Measurements from ENCODE around the gene ACR.

The ACR gene

DNA sequence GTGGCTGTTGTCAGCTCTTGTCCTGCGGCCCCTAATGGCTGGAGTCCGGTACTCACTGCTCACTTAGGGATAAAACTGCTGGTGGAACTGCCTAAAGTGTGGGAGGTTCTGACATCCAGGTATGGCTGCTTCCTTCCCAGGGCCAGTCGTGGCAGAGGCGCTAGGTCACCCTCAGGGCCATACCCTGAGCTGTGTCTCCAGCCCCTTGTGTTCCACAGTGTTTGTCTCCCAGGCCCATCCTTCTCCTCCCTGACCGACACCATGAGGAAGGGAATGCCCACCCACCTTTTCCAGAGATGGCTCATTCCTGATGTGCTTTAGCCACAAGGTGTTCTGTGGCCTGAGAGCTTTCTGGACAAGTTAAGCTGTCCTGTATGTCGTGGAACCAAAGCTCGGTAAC lies 12.4 kb upstream of the ACR start:
- no peak for TF ChIP-seq ZNF274 (IDR thresholded peaks at IDR 0.05; ENCODE audit: low read depth, low read length)
- no peak for TF ChIP-seq YY1 (IDR thresholded peaks at IDR 0.05; ENCODE audit: insufficient read depth, insufficient read length)
- TF ChIP-seq SUZ12 (IDR thresholded peaks at IDR 0.05; ENCODE audit: extremely low read depth, insufficient read depth, insufficient read length): no peak
- Histone ChIP-seq H3K9ac (ENCODE audit: insufficient read length, low read depth) (no peak overlapping the region), H3K9me3 (ENCODE audit: insufficient read depth, low read length) (no peaks in the 10 kb centered on the region), H3K27me3 (ENCODE audit: insufficient read depth, insufficient read length) (peaks cover 12% of the 10 kb centered on the region), H3K36me3 (ENCODE audit: insufficient read depth, insufficient read length, low read length) (peaks cover 37% of the 10 kb centered on the region), H3K4me1 (ENCODE audit: insufficient read depth, insufficient read length) (no peaks in the 10 kb centered on the region), H3K4me3 (ENCODE audit: insufficient read length, low read depth) (no peak overlapping the region)
- DNase-seq (ENCODE audit: low read depth, low spot score): no peak

GRCh38 chr22:50726643-50727340 lies 11.2 kb upstream of the ACR start:
- Histone ChIP-seq H3K4me3 (ENCODE audit: insufficient read length, low read depth) (no peak overlapping the region), H3K36me3 (ENCODE audit: insufficient read depth, insufficient read length, low read length) (peaks cover 37% of the 10 kb centered on the region), H3K9ac (ENCODE audit: insufficient read length, low read depth) (no peak overlapping the region), H3K27me3 (ENCODE audit: insufficient read depth, insufficient read length) (peaks cover 2% of the 10 kb centered on the region), H3K9me3 (ENCODE audit: insufficient read depth, low read length) (no peaks in the 10 kb centered on the region), H3K4me1 (ENCODE audit: insufficient read depth, insufficient read length) (no peaks in the 10 kb centered on the region)
- no peak for TF ChIP-seq ZNF274 (IDR thresholded peaks at IDR 0.05; ENCODE audit: low read depth, low read length)
- TF ChIP-seq SUZ12 (IDR thresholded peaks at IDR 0.05; ENCODE audit: extremely low read depth, insufficient read depth, insufficient read length): no peak
- no peak for TF ChIP-seq YY1 (IDR thresholded peaks at IDR 0.05; ENCODE audit: insufficient read depth, insufficient read length)
- DNase-seq (ENCODE audit: low read depth, low spot score): no peak

- TF ChIP-seq YY1 (IDR thresholded peaks at IDR 0.05; ENCODE audit: insufficient read depth, insufficient read length): no peak
- no peak for TF ChIP-seq ZNF274 (IDR thresholded peaks at IDR 0.05; ENCODE audit: low read depth, low read length)
- TF ChIP-seq SUZ12 (IDR thresholded peaks at IDR 0.05; ENCODE audit: extremely low read depth, insufficient read depth, insufficient read length): no peak
- Histone ChIP-seq H3K4me1 (ENCODE audit: insufficient read depth, insufficient read length) (peaks cover 3% of the 10 kb centered on the region), H3K4me3 (ENCODE audit: insufficient read length, low read depth) (no peak overlapping the region), H3K9ac (ENCODE audit: insufficient read length, low read depth) (no peak overlapping the region), H3K9me3 (ENCODE audit: insufficient read depth, low read length) (no peaks in the 10 kb centered on the region), H3K27me3 (ENCODE audit: insufficient read depth, insufficient read length) (no peaks in the 10 kb centered on the region), H3K36me3 (ENCODE audit: insufficient read depth, insufficient read length, low read length) (peaks cover 30% of the 10 kb centered on the region)
- DNase-seq (ENCODE audit: low read depth, low spot score): no peak
Observed at GRCh38 chr22:50727678-50728522, 10.1 kb upstream of the ACR start.

DNA sequence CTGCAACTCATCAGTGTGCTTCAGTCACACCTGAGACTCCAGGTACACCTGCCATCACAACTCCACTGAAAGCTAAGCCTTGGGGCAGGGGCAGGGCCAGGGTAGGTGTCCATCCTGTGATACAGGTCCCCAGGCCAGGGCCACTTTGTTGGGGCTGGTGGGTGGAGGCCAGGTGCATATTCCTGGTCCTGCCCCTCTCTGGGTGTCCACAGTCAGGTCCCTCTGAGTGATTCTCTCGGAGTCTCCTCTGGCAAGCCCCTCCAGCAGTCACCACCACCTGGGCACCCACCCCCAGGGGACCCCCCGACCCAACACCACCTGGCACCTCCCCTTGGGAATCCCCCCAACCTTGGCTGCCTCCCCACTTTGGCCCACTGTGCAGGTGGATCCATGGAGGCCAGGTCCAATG lies 9.5 kb upstream of the ACR start:
- H3K27me3 ChIP-seq (ENCODE audit: insufficient read depth, insufficient read length): no peaks in the 10 kb centered on the region
- no peak for DNase-seq (ENCODE audit: low read depth, low spot score)
- H3K36me3 ChIP-seq (ENCODE audit: insufficient read depth, insufficient read length, low read length): peaks cover 30% of the 10 kb centered on the region
- no peaks in the 10 kb centered on the region for H3K9me3 ChIP-seq (ENCODE audit: insufficient read depth, low read length)
- no peak overlapping the region for H3K4me3 ChIP-seq (ENCODE audit: insufficient read length, low read depth)
- no peak for TF ChIP-seq YY1 (IDR thresholded peaks at IDR 0.05; ENCODE audit: insufficient read depth, insufficient read length)
- no peak for TF ChIP-seq ZNF274 (IDR thresholded peaks at IDR 0.05; ENCODE audit: low read depth, low read length)
- no peak for TF ChIP-seq SUZ12 (IDR thresholded peaks at IDR 0.05; ENCODE audit: extremely low read depth, insufficient read depth, insufficient read length)
- peaks cover 3% of the 10 kb centered on the region for H3K4me1 ChIP-seq (ENCODE audit: insufficient read depth, insufficient read length)
- H3K9ac ChIP-seq (ENCODE audit: insufficient read length, low read depth): no peak overlapping the region

DNA sequence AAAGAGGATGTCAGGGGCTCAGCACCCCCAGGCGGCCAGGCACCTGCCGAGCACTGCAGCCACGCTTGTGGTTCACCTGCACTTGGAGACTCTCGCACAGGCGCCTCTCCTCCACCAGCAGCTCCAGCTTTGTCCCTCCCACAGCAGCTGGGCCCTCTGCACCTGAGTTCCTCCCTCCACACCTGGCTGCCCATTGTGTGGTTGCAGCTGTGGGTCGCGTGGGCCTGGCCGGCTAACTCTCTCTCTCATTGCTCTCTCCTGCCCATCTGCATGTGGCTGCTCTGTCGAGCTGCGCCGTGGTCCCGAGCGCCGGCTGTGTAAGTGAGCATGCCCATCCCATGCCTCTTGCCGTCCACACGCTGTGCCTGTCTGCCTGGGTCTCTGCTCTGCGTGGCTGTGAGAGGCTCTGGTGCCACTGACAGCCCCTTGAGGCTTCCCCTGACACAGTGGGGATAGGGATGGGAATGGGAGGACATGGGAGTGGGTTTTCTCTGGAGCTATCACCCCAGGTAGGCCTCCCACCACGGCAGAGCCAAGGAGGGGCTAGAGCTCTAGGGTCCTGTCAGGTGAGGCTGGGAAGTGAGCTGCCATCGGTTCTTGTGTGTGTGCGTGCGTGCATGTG lies 8.5 kb upstream of the ACR start:
- H3K9ac ChIP-seq (ENCODE audit: insufficient read length, low read depth): no peak overlapping the region

DNA sequence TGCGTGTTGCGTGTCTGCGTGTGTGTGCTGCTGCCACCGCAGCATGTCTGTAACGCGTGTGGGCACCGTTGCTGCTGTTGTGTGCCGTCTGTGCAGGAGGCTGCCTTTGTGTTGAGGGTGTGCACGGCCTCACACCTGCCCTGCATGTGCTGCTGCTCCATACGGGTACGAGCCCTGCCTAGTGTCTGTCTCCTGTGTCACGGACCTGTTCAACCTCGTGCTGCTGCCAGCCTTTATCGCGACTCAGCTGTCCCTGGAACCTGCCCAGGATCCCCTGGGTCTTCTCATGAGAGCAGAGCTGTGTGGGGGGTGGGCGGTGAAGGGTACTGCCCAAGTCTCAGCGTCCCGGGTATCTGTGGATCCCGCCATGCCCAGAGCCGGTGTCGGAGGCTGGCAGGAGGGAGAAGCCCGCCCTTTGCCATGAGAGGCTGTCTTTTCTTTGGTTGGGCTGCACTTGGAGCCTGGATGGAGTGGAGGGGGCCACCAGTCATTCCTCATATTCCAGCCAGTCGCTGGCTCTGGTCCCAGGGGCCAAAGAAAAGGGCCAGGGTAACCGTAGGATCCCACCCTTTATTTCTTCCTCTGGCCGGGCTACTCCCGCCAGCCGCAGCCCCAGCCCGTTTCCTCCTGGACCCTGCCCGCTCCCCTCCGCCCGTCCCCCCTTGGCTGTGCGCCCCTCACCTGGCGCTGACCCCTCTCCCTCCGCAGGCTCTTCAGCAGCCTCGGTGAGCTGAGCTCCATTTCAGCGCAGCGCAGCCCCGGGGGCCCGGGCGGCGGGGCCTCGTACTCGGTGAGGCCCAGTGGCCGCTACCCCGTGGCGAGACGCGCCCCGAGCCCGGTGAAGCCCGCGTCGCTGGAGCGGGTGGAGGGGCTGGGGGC lies 7.8 kb upstream of the ACR start:
- TF ChIP-seq YY1 (IDR thresholded peaks at IDR 0.05; ENCODE audit: insufficient read depth, insufficient read length) (no peak), ZNF274 (IDR thresholded peaks at IDR 0.05; ENCODE audit: low read depth, low read length) (no peak), SUZ12 (IDR thresholded peaks at IDR 0.05; ENCODE audit: extremely low read depth, insufficient read depth, insufficient read length) (no peak)
- peaks cover 3% of the 10 kb centered on the region for H3K4me1 ChIP-seq (ENCODE audit: insufficient read depth, insufficient read length)
- H3K27me3 ChIP-seq (ENCODE audit: insufficient read depth, insufficient read length): no peaks in the 10 kb centered on the region
- no peak overlapping the region for H3K4me3 ChIP-seq (ENCODE audit: insufficient read length, low read depth)
- no peaks in the 10 kb centered on the region for H3K9me3 ChIP-seq (ENCODE audit: insufficient read depth, low read length)
- peaks cover 19% of the 10 kb centered on the region for H3K36me3 ChIP-seq (ENCODE audit: insufficient read depth, insufficient read length, low read length)
- no peak for DNase-seq (ENCODE audit: low read depth, low spot score)
- no peak overlapping the region for H3K9ac ChIP-seq (ENCODE audit: insufficient read length, low read depth)

More for the DNA sequence above, 8.5 kb upstream of the ACR start:
- Histone ChIP-seq H3K9me3 (ENCODE audit: insufficient read depth, low read length) (no peaks in the 10 kb centered on the region), H3K4me1 (ENCODE audit: insufficient read depth, insufficient read length) (peaks cover 3% of the 10 kb centered on the region), H3K27me3 (ENCODE audit: insufficient read depth, insufficient read length) (no peaks in the 10 kb centered on the region), H3K36me3 (ENCODE audit: insufficient read depth, insufficient read length, low read length) (peaks cover 26% of the 10 kb centered on the region), H3K4me3 (ENCODE audit: insufficient read length, low read depth) (no peak overlapping the region)
- no peak for DNase-seq (ENCODE audit: low read depth, low spot score)
- TF ChIP-seq YY1 (IDR thresholded peaks at IDR 0.05; ENCODE audit: insufficient read depth, insufficient read length): no peak
- TF ChIP-seq ZNF274 (IDR thresholded peaks at IDR 0.05; ENCODE audit: low read depth, low read length): no peak
- TF ChIP-seq SUZ12 (IDR thresholded peaks at IDR 0.05; ENCODE audit: extremely low read depth, insufficient read depth, insufficient read length): no peak

Data from NT2/D1 (cell line).